Tibial artery (tissue), 4 donors: Measurements from ENCODE around the gene RALGPS1.

ENCODE experiments used
- DNase-seq, 2 donors: peaks; one replicate each; pipeline ENCODE4 v3.0.0-alpha.2; 2019
- H3K27ac ChIP-seq, 2 donors: fragments of 200-600 bp; sonication (generic) in 1 of 2; 1 replicate in 1 of 2; 2 replicates in 1 of 2; pipeline ENCODE4 v1.5.1; 2018 to 2019; ENCODE audit warnings: mild to moderate bottlenecking in 1 of 2
- H3K27me3 ChIP-seq, 2 donors: fragments of 200-600 bp; sonication (generic) in 1 of 2; one replicate each; pipeline versions ENCODE4 v1.5.1 to v1.6.0; 2016 to 2019
- H3K36me3 ChIP-seq, 3 donors: fragments of 200-600 bp; sonication (generic) in 2 of 3; one replicate each; pipeline ENCODE4 v1.5.1; 2016 to 2019; ENCODE audit warnings: mild to moderate bottlenecking in 2 of 3
- H3K4me1 ChIP-seq, 4 donors: fragments of 200-600 bp; sonication (generic) in 2 of 4; 1 replicate in 3 of 4; 2 replicates in 1 of 4; pipeline ENCODE4 v1.5.1; 2016 to 2019
- H3K4me3 ChIP-seq, 2 donors: fragments of 200-600 bp; sonication (generic) in 1 of 2; 1 replicate in 1 of 2; 2 replicates in 1 of 2; pipeline ENCODE4 v1.5.1; 2018 to 2019; ENCODE audit warnings: mild to moderate bottlenecking in 2 of 2
- H3K9me3 ChIP-seq, 3 donors: fragments of 200-600 bp; sonication (generic) in 1 of 3; one replicate each; pipeline ENCODE4 v1.5.1; 2016 to 2019
- intact Hi-C: fragments of 100-400 bp; cut with DNase I; formaldehyde crosslinking; loops from one replicate; pipeline ENCODE4 v1.15.0; 2023; ENCODE audit warnings: low total_unique reads
- TF ChIP-seq, protein P1 (sequence below), 2 experiments: fragments of 200-600 bp in 1 of 2; fragments of 450-650 bp in 1 of 2; IDR thresholded peaks; one replicate each; pipeline ENCODE4 v1.5.1; 2017 to 2019; ENCODE audit warnings: antibody characterized with exemption in 2 of 2, mild to moderate bottlenecking in 1 of 2, moderate library complexity in 1 of 2

The RALGPS1 gene

DNA sequence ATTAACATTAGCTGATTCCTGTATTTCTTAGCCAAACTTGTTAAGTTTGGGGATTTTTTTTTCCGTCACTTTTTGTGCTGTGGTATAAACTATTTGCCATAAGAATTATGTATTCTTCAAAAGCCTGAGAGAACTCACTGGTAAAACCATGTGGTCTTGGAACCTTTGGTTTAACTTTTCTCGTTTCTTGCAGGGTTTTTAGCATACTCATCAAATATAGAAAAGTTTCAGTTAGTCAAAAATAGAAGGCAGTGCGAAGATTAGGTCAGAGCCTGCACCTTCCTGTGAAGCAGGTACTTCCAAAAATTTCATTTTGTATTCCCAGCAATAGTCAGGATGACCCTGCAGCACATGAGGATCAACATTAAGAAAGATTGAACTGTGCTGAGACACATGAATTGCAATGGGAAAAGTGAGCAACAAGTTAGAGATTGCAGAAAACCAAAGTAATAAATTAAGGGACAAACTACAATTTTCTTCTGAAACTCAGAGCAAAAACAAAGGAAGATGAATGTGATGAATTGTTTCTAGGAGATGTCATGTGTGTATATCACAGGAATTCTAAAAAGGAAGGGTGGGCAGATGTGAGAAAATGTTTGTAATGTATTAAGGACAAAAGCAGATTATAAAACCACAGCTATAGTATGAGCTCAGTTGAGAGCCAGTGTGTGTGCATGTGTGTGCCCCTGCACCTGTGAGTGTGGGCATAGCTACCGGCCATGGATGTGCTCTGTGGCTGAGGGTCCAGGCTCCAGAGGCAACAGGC is 105.6 kb downstream of the RALGPS1 start:
- TF ChIP-seq, protein P1, sequence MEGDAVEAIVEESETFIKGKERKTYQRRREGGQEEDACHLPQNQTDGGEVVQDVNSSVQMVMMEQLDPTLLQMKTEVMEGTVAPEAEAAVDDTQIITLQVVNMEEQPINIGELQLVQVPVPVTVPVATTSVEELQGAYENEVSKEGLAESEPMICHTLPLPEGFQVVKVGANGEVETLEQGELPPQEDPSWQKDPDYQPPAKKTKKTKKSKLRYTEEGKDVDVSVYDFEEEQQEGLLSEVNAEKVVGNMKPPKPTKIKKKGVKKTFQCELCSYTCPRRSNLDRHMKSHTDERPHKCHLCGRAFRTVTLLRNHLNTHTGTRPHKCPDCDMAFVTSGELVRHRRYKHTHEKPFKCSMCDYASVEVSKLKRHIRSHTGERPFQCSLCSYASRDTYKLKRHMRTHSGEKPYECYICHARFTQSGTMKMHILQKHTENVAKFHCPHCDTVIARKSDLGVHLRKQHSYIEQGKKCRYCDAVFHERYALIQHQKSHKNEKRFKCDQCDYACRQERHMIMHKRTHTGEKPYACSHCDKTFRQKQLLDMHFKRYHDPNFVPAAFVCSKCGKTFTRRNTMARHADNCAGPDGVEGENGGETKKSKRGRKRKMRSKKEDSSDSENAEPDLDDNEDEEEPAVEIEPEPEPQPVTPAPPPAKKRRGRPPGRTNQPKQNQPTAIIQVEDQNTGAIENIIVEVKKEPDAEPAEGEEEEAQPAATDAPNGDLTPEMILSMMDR (IDR thresholded peaks at IDR 0.05) = no peak
- intact Hi-C loops = no loop called here
- no peaks in the 10 kb centered on the region for H3K36me3 ChIP-seq
- H3K27ac ChIP-seq = no peak overlapping the region
- H3K4me3 ChIP-seq = no peak overlapping the region
- no peaks in the 10 kb centered on the region for H3K9me3 ChIP-seq
- no peak for DNase-seq
- H3K4me1 ChIP-seq = peaks cover 6 to 26% (median 17%) of the 10 kb centered on the region in 4 donors
- no peaks in the 10 kb centered on the region for H3K27me3 ChIP-seq

DNA sequence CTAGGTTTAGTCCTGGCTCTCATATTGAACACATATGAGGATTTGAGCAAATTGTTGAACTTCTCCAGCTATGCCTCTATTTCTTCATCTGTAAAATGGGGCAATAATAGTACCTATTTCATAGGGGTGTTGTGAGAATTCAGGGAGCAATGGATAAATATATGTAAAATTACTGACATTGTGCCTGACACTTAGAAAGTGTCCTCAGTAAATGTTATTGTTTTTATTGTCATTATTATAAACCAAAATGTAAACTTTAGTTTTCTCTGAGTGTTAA is 106.2 kb downstream of the RALGPS1 start:
- Histone ChIP-seq H3K4me1 (peaks cover 6 to 26% (median 17%) of the 10 kb centered on the region in 4 donors), H3K9me3 (no peaks in the 10 kb centered on the region), H3K4me3 (no peak overlapping the region), H3K27me3 (no peaks in the 10 kb centered on the region), H3K36me3 (no peaks in the 10 kb centered on the region), H3K27ac (peak overlapping the region; percentile 44 to 61)
- intact Hi-C loops = no loop called here
- no peak for DNase-seq
- TF ChIP-seq, protein P1 (IDR thresholded peaks at IDR 0.05) = no peak

DNA sequence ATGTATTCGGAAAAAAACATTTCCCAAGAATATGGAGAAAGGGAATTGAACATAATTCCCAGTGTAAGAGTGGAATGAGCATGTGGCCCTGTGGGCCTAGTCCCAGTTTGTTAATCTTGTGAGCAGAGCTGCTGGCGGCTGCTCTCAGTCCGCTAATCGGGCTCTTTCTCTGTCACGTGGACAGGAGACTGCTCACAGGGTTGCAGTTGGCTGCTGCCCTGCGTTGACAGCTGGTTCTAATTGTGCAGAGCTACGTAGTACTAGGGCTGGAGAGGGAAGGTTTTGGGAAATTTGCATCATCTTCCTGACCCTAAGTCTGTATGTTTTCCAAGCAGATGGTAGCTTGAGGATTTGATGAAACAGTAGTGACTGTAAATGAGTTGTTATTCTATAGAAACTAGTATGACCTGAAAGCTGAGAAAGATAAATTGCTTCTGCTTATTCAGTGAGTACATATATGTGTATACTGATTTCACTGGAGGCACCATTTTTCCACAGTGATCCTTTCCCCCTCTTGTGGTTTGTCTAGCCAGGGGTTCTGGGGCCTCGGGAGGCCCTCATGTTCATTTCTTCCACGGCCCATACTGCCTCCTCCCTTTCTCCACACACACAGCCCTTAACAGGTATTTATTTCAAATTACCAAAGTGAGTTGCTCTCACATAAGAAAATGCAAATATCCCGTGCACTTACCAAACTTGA is 107.2 kb downstream of the RALGPS1 start:
- DNase-seq = peak; percentile 94
- H3K27ac ChIP-seq = peak overlapping the region; percentile 60 to 61
- TF ChIP-seq, protein P1 (IDR thresholded peaks at IDR 0.05) = no peak
- peaks cover 6 to 26% (median 17%) of the 10 kb centered on the region in 4 donors for H3K4me1 ChIP-seq
- no peak overlapping the region for H3K4me3 ChIP-seq
- H3K9me3 ChIP-seq = no peaks in the 10 kb centered on the region
- H3K27me3 ChIP-seq = no peaks in the 10 kb centered on the region
- H3K36me3 ChIP-seq = no peaks in the 10 kb centered on the region
- intact Hi-C loops = no loop called here

DNA sequence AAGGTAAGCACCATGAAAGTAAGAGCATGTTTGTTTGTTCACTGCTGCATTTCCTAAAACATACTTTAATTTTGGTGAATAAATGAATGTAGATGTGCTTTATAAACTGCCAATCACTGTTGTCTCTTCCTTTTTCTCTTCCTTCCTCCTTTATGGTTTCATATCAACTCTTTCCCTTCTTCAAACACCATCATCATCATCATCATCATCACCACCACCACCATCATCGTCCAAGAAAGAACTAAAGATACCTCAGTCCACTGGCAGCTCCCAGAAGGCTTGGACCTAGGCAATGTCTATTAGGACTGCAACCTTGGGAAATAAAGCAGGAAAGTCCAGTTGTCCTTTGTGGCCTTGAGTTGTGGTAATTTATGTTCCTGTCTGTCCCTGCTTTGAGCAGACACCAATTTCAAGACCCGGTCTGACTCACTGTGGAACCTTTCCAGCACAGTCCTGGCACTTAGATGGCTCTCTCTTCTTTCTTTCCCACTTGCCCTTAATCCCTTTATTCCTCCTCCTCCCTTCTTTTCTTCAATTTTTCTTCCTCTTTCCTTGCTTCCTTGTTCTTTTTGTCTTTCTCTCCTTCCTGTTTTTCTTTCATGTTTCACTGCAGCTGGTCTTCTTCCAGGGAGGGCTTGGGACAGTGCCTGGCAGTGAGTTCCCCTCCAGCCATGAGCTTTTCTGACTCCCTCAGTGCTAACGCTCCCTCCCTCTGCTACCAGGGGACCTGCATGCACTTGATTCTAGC is 108.5 kb downstream of the RALGPS1 start:
- Histone ChIP-seq H3K4me1 (peaks cover 6 to 26% (median 17%) of the 10 kb centered on the region in 4 donors), H3K27ac (peak overlapping the region; percentile 60 to 61), H3K4me3 (no peak overlapping the region), H3K9me3 (no peaks in the 10 kb centered on the region), H3K36me3 (no peaks in the 10 kb centered on the region), H3K27me3 (no peaks in the 10 kb centered on the region)
- intact Hi-C loops = no loop called here
- DNase-seq = peak; percentile 68 to 74
- TF ChIP-seq, protein P1 (IDR thresholded peaks at IDR 0.05) = no peak

DNA sequence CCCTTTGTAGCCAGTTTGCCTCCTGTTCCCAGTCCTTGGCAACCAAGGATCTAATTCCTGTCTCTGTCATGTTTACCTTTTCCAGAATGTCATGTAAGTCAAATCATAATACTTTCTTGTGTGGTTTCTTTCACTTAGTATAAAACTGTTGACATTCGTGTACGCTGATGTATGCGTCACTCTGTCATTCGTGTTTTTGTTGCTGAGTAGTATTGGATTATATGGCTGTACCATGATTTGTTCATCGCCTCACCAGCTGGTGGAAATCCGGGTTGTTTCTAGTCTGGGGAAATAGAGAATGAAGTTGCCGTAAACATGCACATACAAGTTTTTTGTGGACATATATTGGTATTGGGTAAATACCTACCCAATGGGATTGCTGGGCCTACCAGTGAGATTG is 110.5 kb downstream of the RALGPS1 start:
- intact Hi-C loops = no loop called here

More for the DNA sequence above, 110.5 kb downstream of the RALGPS1 start:
- H3K9me3 ChIP-seq = no peaks in the 10 kb centered on the region
- DNase-seq = no peak
- H3K4me3 ChIP-seq = no peak overlapping the region
- TF ChIP-seq, protein P1 (IDR thresholded peaks at IDR 0.05) = no peak
- H3K4me1 ChIP-seq = peaks cover 6 to 26% (median 17%) of the 10 kb centered on the region in 4 donors
- H3K36me3 ChIP-seq = no peaks in the 10 kb centered on the region
- H3K27ac ChIP-seq = no peak overlapping the region
- no peaks in the 10 kb centered on the region for H3K27me3 ChIP-seq
